Activated naive CD8-positive, alpha-beta T cell treated with anti-CD3 and anti-CD28 coated beads, Interleukin-2, amount 10 ng/mL, durations not matched to agents 7 days and 5 days (primary cell): ENCODE results near the gene ST6GALNAC3. TPM values are rescaled to one million over a fixed set of nuclear protein-coding genes. Genes with fewer than 3 reads are reported as not detected.
"Not testable (repeated sequence)": the region's sequence is repeated elsewhere in the genome, so short reads cannot be mapped to it uniquely, and the experiment has no call there.

Source experiments
- ATAC-seq: fragments of 150-1000 bp; cut with Tn5 transposase; one replicate; pipeline ENCODE4 v1.10.0; 2021; ENCODE audit warnings: low read depth, moderate library complexity
- POLR2A ChIA-PET: fragments of 350-600 bp; sonication (Branson Sonifier 250); formaldehyde crosslinking; loops from one replicate; lab custom pipeline; 2021; ENCODE audit warnings: antibody characterized with exemption; lab: Charles Lee
- DNase-seq: peaks from one replicate; pipeline ENCODE4 v3.0.0; 2021
- H3K27ac Mint-ChIP-seq: one replicate; pipeline ENCODE4 v1.8.0; 2022; ENCODE audit warnings: mild to moderate bottlenecking, mixed read lengths
- H3K27me3 Mint-ChIP-seq: one replicate; pipeline ENCODE4 v1.8.0; 2022; ENCODE audit warnings: mild to moderate bottlenecking, moderate library complexity, mixed read lengths
- H3K36me3 Mint-ChIP-seq: one replicate; pipeline ENCODE4 v1.8.0; 2021; ENCODE audit warnings: mild to moderate bottlenecking, mixed read lengths
- H3K4me1 Mint-ChIP-seq: one replicate; pipeline ENCODE4 v1.8.0; 2021; ENCODE audit warnings: mixed read lengths
- H3K4me3 Mint-ChIP-seq: one replicate; pipeline ENCODE4 v1.8.0; 2022; ENCODE audit warnings: mild to moderate bottlenecking, moderate library complexity, mixed read lengths
- H3K9me3 Mint-ChIP-seq: one replicate; pipeline ENCODE4 v1.8.0; 2021; ENCODE audit warnings: mixed read lengths
- total RNA-seq, 2 experiments: library from RNA; stranded (reverse); gene quantifications; one replicate each; pipeline ENCODE4 v1.2.3, GENCODE V29; 2021

Gene ST6GALNAC3
- total RNA-seq = under 1 TPM; 0.48 to 0.55 TPM

DNA sequence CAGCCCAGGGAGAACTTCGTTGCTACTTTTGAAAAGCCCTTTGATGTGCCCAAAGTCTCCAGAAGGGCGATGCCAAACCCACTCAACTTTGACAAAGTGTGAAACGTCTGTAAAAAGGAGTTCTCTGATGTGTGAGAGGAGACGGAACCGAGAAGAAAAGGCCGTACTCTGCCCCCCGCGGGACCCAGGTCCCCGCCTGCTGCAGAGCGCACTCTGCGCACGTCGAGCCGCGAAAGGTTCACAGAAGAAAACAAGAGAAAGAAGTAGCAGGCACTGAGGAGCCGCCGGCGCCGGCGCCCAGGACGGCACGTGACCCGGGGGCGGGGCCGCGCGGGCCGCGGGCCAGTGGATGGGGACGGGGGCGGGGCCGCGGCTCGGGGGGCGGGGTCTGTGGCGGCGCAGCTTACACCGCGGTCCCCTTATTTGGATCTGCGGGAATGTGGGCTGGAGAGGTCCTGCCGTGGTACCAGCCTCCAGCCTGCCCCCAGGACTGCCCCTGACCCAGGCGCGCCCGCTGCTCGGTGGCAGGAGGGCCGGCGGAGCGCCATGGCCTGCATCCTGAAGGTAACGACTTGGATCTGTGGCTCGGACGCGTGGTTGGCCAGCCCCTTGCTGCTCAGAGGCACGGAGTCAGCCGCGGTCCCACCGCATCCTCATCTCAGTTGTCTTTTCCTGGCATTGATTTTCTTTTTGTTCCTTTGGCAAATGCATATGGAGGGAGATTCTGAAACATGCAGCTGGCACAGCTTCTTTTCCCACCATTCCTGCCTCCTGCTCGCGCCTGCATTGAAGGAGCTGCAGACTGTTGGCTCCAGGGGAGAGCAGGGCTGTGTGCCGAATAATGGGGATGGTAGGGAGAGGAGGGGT lies at the start of gene ST6GALNAC3:
Gene ST6GALNAC3, plus strand, starts transcription at position 426 of the 867 bp plus-strand sequence.
- DNase-seq (peak; percentile 87), ATAC-seq (peak; percentile 93)
- POLR2A ChIA-PET = interaction anchor here (0.9 kb wide), 1 partner anchor 22 kb away, joined by 3 read pairs; no protein-coding TSS in a partner anchor
- Mint-ChIP-seq H3K4me3 (peak within 1 kb of the TSS; percentile 87), H3K27ac (peak within 1 kb of the TSS; percentile 79), H3K36me3 (peaks cover 1% of the 10 kb centered on the region), H3K9me3 (no peaks in the 10 kb centered on the region), H3K27me3 (peaks cover 6% of the 10 kb centered on the region), H3K4me1 (peaks cover 23% of the 10 kb centered on the region)

DNA sequence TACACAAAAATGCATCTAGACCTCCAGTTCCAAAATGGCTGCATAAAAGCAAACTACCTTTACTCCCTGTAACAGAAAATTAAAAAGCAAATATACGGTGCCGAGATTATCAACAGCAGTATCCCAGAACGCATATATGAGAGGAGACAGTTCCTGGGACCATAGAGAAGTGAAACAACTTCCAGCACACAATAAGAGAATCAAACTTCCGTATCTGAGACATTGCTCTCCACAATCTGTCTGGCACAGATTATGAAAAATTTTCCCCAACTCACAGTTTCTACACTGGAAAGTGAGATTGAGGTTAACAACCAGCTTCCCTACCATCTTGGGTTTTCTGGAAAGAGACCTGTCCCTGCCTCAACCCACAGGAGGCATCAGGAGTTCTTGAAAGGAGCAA lies 47.2 kb upstream of the ST6GALNAC3 start:
- Mint-ChIP-seq H3K4me1 (peaks cover 12% of the 10 kb centered on the region), H3K36me3 (no peaks in the 10 kb centered on the region), H3K27ac (no peak overlapping the region), H3K27me3 (no peaks in the 10 kb centered on the region), H3K4me3 (no peak overlapping the region), H3K9me3 (peaks cover 3% of the 10 kb centered on the region)
- POLR2A ChIA-PET = no interaction called here
- DNase-seq = no peak
- ATAC-seq = no peak

DNA sequence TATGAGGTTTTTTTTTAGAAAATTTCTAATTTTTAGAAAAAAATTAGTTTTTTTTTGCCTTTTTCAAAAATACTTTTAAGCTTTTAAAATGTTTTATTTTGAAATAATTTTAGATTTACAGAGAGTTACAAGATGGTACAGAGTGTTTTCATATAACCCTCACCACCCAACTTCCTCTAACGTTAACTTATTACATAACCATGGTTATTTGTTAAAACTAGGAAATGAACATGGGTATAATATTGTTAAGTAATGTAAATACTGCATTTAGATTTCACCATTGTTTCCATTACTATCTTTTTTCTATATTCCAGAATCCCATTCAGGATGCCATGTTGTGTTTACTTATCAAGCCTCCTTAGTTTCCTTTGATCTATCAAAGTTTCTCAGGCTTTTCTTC lies 45.2 kb upstream of the ST6GALNAC3 start:
- H3K4me1 Mint-ChIP-seq = peaks cover 3% of the 10 kb centered on the region
- H3K27ac Mint-ChIP-seq = no peak overlapping the region
- peaks cover 2% of the 10 kb centered on the region for H3K27me3 Mint-ChIP-seq
- DNase-seq (no peak), ATAC-seq (no peak)
- no peak overlapping the region for H3K4me3 Mint-ChIP-seq
- POLR2A ChIA-PET = no interaction called here
- peaks cover 3% of the 10 kb centered on the region for H3K9me3 Mint-ChIP-seq
- no peaks in the 10 kb centered on the region for H3K36me3 Mint-ChIP-seq

DNA sequence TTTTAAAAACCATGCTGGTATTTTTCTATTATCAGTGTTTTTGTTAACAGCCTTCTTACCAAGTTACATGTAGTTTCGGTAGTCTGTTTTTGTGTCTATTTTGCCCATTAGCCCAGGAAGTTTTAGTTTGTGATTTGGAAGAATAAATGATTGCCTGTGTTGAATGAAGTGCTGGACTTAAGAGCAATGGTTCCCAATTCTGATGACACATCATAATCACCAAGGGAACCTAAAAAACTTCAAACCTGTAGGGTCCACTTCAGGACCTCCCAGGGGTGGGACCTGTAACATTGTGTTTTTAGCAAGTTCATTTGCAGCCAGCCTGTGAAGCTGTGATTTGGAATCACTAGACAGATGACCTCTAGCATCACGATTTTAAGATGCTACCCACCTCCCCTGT lies 43.0 kb upstream of the ST6GALNAC3 start:
- DNase-seq (no peak), ATAC-seq (no peak)
- Mint-ChIP-seq H3K4me3 (no peak overlapping the region), H3K4me1 (no peaks in the 10 kb centered on the region), H3K27me3 (peaks cover 2% of the 10 kb centered on the region), H3K27ac (no peak overlapping the region), H3K9me3 (peaks cover 1% of the 10 kb centered on the region), H3K36me3 (no peaks in the 10 kb centered on the region)
- POLR2A ChIA-PET = no interaction called here

DNA sequence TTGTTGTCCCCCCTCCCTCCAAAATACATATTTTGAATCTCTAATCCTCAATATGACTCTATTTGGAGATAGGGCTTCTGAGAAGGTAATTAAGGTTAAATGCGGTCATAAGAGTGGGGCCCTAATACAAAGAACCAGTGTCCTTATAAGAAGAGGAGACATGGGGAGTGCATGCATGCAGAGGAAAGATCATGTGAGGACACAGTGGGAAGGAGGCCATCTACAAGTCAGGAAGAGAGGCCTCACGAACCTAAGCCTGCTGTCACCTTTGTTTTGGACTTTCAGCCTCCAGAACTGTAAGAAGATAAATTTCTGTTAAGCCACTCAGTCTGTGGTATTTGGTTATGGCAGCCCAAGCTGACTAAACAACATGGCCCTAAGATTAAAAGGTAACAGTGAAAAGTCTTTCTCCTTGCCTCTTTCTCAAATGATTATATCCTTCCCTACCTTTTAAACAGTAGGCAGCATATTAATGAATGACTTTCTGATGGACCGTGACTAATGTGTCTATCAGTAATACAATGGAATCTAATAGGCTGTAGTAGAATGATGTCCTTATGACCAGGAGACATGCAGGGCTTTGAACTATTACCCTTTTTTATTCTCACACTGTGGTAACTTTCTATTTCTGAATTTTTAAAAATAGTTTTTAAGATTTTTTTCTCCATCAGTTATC lies 40.6 kb upstream of the ST6GALNAC3 start:
- Mint-ChIP-seq H3K27ac (no peak overlapping the region), H3K4me1 (no peaks in the 10 kb centered on the region), H3K27me3 (peaks cover 5% of the 10 kb centered on the region), H3K36me3 (no peaks in the 10 kb centered on the region), H3K9me3 (no peaks in the 10 kb centered on the region), H3K4me3 (no peak overlapping the region)
- no peak for ATAC-seq
- POLR2A ChIA-PET = no interaction called here
- no peak for DNase-seq

DNA sequence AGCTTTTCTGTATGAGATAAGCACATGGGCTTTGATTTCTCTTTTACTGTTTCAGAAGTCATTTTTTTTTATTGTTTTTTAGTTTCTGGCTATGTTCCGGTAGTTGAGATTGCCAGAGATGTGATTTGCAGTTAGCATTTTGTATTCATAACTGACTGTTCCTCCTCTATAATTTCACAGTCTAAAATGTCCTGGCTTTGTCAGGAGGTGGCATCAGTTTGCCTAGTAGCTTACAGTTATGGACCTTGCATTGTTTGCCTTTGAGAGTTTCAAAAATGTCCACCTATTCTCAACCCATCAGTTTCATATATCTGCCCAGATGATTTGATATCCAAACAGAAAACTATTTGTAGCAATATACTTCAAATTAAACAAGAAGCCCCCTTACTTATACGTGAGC lies 39.5 kb upstream of the ST6GALNAC3 start:
- H3K27ac Mint-ChIP-seq = no peak overlapping the region
- H3K4me3 Mint-ChIP-seq = no peak overlapping the region
- ATAC-seq = no peak
- H3K27me3 Mint-ChIP-seq = peaks cover 5% of the 10 kb centered on the region
- H3K4me1 Mint-ChIP-seq = no peaks in the 10 kb centered on the region
- no peaks in the 10 kb centered on the region for H3K9me3 Mint-ChIP-seq
- no peaks in the 10 kb centered on the region for H3K36me3 Mint-ChIP-seq
- DNase-seq = no peak
- POLR2A ChIA-PET = no interaction called here

DNA sequence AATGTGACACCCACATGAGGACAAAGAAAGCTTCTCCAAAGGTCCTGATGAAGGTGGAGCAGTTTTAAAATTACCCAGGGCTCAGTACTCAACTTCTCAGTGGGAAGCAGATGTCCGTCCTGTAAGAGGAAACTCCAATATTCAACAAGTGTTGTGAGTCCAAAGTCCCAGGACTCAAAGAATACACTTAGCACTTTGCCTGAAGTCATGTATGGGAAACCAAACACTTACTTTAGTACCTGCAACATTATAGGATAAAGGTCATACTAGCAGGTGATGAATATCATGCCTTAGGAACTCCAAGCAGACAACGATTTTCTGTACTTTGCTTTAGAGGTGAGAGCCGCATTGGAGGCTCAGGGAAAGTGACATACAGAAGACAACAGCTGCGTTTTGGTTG lies 37.2 kb upstream of the ST6GALNAC3 start:
- H3K27me3 Mint-ChIP-seq = peaks cover 10% of the 10 kb centered on the region
- no peaks in the 10 kb centered on the region for H3K4me1 Mint-ChIP-seq
- DNase-seq = no peak
- H3K4me3 Mint-ChIP-seq = no peak overlapping the region
- POLR2A ChIA-PET = no interaction called here
- no peak for ATAC-seq
- no peaks in the 10 kb centered on the region for H3K36me3 Mint-ChIP-seq
- no peaks in the 10 kb centered on the region for H3K9me3 Mint-ChIP-seq
- no peak overlapping the region for H3K27ac Mint-ChIP-seq

DNA sequence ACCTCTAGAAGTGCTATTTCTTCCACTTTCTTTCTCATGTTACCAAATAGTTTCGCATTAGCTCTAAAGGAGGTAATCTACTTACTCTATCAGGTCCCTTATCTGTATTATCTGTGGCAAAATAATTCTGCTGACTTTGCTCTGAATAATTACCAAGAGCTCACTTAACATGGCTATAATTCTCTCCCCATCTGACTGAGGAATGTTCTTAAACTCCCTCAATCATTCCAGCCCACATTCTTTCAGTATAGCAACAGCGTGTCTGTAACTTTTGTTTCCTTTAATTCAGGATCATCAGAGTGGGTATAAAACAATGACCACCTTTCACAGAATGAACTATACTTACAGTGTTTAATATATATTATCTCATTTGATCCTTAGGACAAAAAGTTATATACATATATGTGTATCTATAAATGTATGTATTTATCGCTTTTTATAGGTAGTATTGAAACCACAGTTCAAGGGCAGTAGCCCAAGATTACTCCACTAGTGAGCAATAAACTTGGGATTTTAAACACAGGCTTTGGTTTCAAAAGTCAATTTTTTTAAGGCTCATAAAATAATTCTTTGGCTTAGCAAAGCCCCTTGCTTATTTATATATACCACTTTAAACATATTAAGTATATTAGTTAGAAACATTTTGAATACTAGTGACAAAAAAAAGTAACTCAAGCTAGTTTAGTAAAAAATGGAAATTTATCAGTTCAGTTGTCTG lies 36.1 kb upstream of the ST6GALNAC3 start:
- no peaks in the 10 kb centered on the region for H3K36me3 Mint-ChIP-seq
- H3K9me3 Mint-ChIP-seq = no peaks in the 10 kb centered on the region
- no peak overlapping the region for H3K27ac Mint-ChIP-seq
- POLR2A ChIA-PET = no interaction called here
- ATAC-seq = no peak
- DNase-seq = no peak
- H3K4me1 Mint-ChIP-seq = no peaks in the 10 kb centered on the region
- no peak overlapping the region for H3K4me3 Mint-ChIP-seq
- H3K27me3 Mint-ChIP-seq = peaks cover 8% of the 10 kb centered on the region

DNA sequence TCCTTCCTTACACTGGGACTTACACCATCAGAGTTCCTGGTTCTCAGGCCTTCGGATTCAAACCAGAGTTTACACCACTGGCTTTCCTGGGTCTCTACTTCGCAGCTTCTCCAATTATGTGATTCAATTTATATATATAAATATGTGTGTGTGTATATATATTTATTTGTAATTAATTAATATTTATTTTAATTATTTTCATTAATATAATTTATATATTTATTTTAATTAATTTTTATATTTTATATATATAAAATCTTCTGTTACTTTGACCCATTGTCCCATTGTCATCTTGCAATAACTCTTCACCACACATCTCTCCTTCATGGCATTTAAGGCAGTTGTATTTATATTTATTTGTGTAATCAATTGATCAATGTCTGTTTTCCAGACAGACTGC lies 28.4 kb upstream of the ST6GALNAC3 start:
- H3K27me3 Mint-ChIP-seq = peaks cover 11% of the 10 kb centered on the region
- POLR2A ChIA-PET = no interaction called here
- H3K36me3 Mint-ChIP-seq = peaks cover 2% of the 10 kb centered on the region
- ATAC-seq (no peak), DNase-seq (no peak)
- no peak overlapping the region for H3K27ac Mint-ChIP-seq
- H3K4me3 Mint-ChIP-seq = no peak overlapping the region
- H3K4me1 Mint-ChIP-seq = no peaks in the 10 kb centered on the region
- H3K9me3 Mint-ChIP-seq = no peaks in the 10 kb centered on the region

DNA sequence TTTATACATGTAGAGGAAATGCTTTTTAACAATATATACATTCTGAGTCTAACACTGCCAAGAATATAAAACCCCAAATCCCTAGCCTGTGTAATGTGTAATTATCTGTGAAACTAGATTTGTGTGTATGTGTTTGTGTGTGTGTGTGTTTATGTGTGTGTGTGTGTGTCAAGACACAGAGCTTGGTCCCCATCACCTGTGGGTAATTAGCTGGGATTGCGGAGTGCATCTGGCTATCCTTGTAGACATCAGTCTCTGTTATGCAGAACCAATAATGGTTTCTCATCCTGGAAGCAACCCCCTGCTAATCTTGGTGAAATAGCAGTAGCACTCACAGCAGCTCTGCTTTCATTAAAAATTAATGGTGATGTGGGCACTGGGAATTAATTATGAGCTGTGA lies 26.3 kb upstream of the ST6GALNAC3 start:
- no peak overlapping the region for H3K4me3 Mint-ChIP-seq
- no peak overlapping the region for H3K27ac Mint-ChIP-seq
- H3K36me3 Mint-ChIP-seq = peaks cover 2% of the 10 kb centered on the region
- ATAC-seq (no peak), DNase-seq (no peak)
- peaks cover 8% of the 10 kb centered on the region for H3K27me3 Mint-ChIP-seq
- POLR2A ChIA-PET = no interaction called here
- H3K9me3 Mint-ChIP-seq = peaks cover 2% of the 10 kb centered on the region
- peaks cover 7% of the 10 kb centered on the region for H3K4me1 Mint-ChIP-seq

DNA sequence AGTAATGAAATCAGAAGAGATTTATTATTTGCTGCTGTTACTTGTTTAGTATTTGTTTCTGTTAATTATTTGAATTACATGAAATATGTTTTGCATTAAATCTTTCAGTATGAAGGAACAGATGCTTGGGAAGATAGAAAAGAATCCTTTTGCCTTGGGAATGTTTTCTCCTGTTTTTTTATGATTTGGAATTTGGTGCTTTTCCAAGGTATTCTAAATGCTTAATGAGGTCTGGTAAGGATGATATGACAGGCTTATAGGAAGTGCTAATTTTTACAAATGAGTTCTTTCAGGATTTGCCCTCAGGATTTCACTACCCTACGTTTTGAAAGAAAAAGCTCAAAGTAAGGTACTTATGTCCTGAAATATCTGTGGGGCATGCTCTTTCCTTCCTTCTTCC lies 25.6 kb upstream of the ST6GALNAC3 start:
- POLR2A ChIA-PET = no interaction called here
- Mint-ChIP-seq H3K27ac (no peak overlapping the region), H3K9me3 (peaks cover 2% of the 10 kb centered on the region), H3K36me3 (peaks cover 2% of the 10 kb centered on the region), H3K4me1 (peaks cover 13% of the 10 kb centered on the region), H3K27me3 (peaks cover 8% of the 10 kb centered on the region), H3K4me3 (no peak overlapping the region)
- no peak for DNase-seq
- no peak for ATAC-seq

DNA sequence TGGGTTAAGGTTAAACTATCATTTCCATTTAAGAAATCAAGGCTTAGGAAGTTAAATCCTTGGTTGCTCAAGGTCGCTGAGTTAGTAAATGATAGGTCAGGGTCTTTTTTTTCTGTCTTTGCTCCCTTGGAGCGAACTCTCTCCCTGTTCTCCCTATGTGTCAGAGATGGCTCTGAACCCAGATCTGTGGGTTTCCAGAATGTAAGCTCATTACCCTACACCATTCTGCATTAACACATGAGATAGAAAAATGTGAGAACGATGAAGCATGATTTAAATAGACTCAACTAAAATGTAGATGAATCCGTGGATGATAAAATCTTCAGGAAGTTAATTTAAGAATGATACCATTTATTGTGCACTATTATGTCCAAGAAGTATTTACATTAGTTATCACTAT lies 25.0 kb upstream of the ST6GALNAC3 start:
- H3K4me3 Mint-ChIP-seq = no peak overlapping the region
- H3K27ac Mint-ChIP-seq = no peak overlapping the region
- POLR2A ChIA-PET = no interaction called here
- DNase-seq (no peak), ATAC-seq (no peak)
- peaks cover 16% of the 10 kb centered on the region for H3K4me1 Mint-ChIP-seq
- H3K9me3 Mint-ChIP-seq = peaks cover 2% of the 10 kb centered on the region
- peaks cover 8% of the 10 kb centered on the region for H3K27me3 Mint-ChIP-seq
- peaks cover 2% of the 10 kb centered on the region for H3K36me3 Mint-ChIP-seq

DNA sequence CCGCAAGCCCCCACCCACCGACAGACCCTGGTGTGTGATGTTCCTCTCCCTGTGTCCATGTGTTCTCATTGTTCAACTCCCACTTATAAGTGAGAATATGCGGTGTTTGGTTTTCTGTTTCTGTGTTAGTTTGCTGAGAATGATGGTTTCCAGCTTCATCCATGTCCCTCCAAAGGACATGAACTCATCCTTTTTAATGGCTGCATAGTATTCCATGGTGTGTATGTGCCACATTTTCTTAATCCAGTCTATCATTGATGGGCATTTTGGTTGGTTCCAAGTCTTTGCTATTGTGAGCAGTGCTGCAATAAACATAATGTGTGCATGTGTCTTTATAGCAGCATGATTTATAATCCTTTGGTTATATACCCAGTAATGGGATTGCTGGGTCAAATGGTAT lies 24.5 kb upstream of the ST6GALNAC3 start:
- H3K36me3 Mint-ChIP-seq, H3K9me3 Mint-ChIP-seq, H3K27me3 Mint-ChIP-seq, H3K27ac Mint-ChIP-seq, DNase-seq, H3K4me3 Mint-ChIP-seq, POLR2A ChIA-PET, ATAC-seq: not testable (repeated sequence)
- peaks cover 17% of the 10 kb centered on the region for H3K4me1 Mint-ChIP-seq
